ENCODE measurements around the gene CD48. TPM values are rescaled to one million over a fixed set of nuclear protein-coding genes. Genes with fewer than 3 reads are reported as not detected.

The CD48 gene
- total and polyA plus RNA-seq, 7 donors = 0.35 to 1.7 (median 0.99) TPM

DNA sequence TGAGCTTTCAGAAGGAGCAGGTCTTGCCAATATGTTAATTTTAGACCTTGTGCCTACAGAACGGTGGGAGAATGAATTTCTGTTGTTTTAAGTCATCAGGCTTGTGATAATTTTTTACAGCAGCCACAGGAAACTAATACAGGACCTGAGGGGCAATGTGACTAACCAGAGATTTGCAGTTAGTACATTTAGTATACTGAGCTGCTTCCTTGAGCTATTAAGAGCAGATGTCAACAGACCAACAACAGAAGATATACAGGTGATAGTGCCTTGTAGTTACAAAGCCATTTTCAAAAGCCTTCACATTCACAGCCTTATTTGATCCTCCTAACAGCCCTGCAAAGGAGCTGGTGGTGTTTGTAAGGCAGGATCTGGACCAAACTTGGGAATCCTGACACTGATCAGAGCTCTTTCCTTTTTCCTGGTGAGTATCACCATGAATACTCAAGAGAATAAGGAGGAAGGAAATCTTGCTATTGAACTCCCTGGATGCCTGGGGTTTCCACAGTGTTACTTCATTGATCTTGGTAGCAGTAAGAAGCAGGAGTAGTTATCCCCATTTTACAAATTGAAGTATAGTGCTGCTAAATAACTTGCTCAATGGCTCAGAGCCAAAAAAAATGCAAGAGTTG lies 60.1 kb downstream of the CD48 start:
- H3K27ac ChIP-seq = no peak overlapping the region
- TF ChIP-seq, protein P1, sequence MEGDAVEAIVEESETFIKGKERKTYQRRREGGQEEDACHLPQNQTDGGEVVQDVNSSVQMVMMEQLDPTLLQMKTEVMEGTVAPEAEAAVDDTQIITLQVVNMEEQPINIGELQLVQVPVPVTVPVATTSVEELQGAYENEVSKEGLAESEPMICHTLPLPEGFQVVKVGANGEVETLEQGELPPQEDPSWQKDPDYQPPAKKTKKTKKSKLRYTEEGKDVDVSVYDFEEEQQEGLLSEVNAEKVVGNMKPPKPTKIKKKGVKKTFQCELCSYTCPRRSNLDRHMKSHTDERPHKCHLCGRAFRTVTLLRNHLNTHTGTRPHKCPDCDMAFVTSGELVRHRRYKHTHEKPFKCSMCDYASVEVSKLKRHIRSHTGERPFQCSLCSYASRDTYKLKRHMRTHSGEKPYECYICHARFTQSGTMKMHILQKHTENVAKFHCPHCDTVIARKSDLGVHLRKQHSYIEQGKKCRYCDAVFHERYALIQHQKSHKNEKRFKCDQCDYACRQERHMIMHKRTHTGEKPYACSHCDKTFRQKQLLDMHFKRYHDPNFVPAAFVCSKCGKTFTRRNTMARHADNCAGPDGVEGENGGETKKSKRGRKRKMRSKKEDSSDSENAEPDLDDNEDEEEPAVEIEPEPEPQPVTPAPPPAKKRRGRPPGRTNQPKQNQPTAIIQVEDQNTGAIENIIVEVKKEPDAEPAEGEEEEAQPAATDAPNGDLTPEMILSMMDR (IDR thresholded peaks at IDR 0.05) = no peak
- no peaks in the 10 kb centered on the region for H3K4me1 ChIP-seq
- no peak overlapping the region for H3K4me3 ChIP-seq
- intact Hi-C loops (cut with DNase I) = no loop called here
- H3K9me3 ChIP-seq = no peaks in the 10 kb centered on the region
- no peak for ATAC-seq
- no peak for DNase-seq
- H3K36me3 ChIP-seq (ENCODE audit: insufficient read depth in 1 of 2, low read depth in 1 of 2) = no peaks in the 10 kb centered on the region
- H3K27me3 ChIP-seq (ENCODE audit: insufficient read depth in 3 of 3, low read length in 2 of 3) = no peaks in the 10 kb centered on the region
- WGBS, 3 donors = 17 to 24% (median 20%) methylated on average over 1 of the region's 1 CpG

DNA sequence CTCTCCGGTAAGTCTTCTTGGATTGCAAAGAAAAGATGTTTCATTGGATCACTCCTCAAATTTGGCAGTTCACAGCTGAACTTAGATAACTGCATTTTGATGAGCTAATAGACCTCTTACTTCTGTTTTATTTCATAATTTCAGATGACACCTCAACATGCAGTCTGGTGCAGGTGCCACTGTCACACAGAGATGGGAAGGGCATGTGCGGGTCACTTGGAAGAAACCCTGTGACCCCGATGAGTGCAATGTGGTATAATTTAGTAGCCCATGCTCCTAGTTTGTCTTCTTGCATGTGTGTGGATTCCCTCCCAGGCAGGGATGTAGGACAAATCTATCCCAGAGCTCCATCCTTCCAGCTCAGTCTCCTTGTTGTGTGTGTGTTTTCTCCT lies 64.3 kb downstream of the CD48 start:
- H3K9me3 ChIP-seq = no peaks in the 10 kb centered on the region
- ATAC-seq = no peak
- TF ChIP-seq, protein P1 (IDR thresholded peaks at IDR 0.05) = no peak
- H3K27ac ChIP-seq = no peak overlapping the region
- no peaks in the 10 kb centered on the region for H3K36me3 ChIP-seq (ENCODE audit: insufficient read depth in 1 of 2, low read depth in 1 of 2)
- no peaks in the 10 kb centered on the region for H3K4me1 ChIP-seq
- no peak for DNase-seq
- WGBS, 3 donors = 63 to 79% (median 78%) methylated on average over 3 of the region's 3 CpGs
- intact Hi-C loops (cut with DNase I) = no loop called here
- H3K4me3 ChIP-seq = no peak overlapping the region
- no peaks in the 10 kb centered on the region for H3K27me3 ChIP-seq (ENCODE audit: insufficient read depth in 3 of 3, low read length in 2 of 3)

DNA sequence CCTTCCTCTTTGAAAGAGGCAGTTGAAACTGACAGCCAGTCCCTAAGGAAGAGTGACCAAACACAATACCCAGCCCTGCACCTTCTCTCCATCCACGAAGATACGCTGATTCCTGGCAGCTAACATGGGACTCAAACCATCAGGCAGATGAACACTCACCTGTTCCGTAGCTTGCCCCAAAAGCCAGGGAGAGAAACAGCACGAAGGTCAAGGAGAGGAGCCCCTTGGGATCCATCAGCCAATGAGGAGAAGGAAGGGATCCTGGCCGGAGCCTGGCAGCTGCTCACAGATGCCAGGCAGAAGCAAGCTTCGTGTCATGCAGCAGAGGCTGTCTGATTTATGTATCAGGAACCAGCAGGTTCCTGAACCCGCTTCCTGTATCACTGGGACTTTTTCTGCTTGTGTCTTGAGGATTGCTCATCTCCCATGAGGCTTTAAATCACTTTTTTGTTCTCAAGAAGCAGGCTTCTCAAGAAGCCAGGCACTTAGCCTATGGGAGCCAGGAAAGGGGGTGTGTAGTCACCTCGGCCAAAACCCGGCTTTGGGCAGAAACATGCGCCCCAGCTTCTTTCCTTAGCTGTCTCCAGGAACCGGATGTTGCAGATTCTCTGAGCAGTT lies 64.8 kb downstream of the CD48 start, which contains the start of gene SLAMF1:
TSS of gene SLAMF1 (minus strand) at position 334 of the 618 bp plus-strand sequence. CDS start at position 235, 99 bp downstream.
- no peak for ATAC-seq
- Histone ChIP-seq H3K36me3 (ENCODE audit: insufficient read depth in 1 of 2, low read depth in 1 of 2) (no peaks in the 10 kb centered on the region), H3K27me3 (ENCODE audit: insufficient read depth in 3 of 3, low read length in 2 of 3) (no peaks in the 10 kb centered on the region), H3K27ac (no peak within 1 kb of the TSS), H3K4me3 (no peak within 1 kb of the TSS), H3K9me3 (no peaks in the 10 kb centered on the region), H3K4me1 (no peaks in the 10 kb centered on the region)
- DNase-seq = no peak
- TF ChIP-seq, protein P1 (IDR thresholded peaks at IDR 0.05) = no peak
- WGBS, 3 donors = 32 to 37% (median 35%) methylated on average over 11 of the region's 11 CpGs
- intact Hi-C loops (cut with DNase I) = no loop called here

- no peak for DNase-seq
- no peak for ATAC-seq
- H3K36me3 ChIP-seq (ENCODE audit: insufficient read depth in 1 of 2, low read depth in 1 of 2) = no peaks in the 10 kb centered on the region
- H3K4me1 ChIP-seq = no peaks in the 10 kb centered on the region
- H3K27ac ChIP-seq = no peak overlapping the region
- no peaks in the 10 kb centered on the region for H3K27me3 ChIP-seq (ENCODE audit: insufficient read depth in 3 of 3, low read length in 2 of 3)
- intact Hi-C loops (cut with DNase I) = no loop called here
- WGBS, 3 donors = 76 to 88% (median 76%) methylated on average over 1 of the region's 1 CpG
- no peak overlapping the region for H3K4me3 ChIP-seq
- TF ChIP-seq, protein P1 (IDR thresholded peaks at IDR 0.05) = no peak
- H3K9me3 ChIP-seq = no peaks in the 10 kb centered on the region
These were observed 65.4 kb downstream of the CD48 start for GRCh38 chr1:160646180-160646579.

Measured in psoas muscle (tissue), 8 donors.